CD4-positive, alpha-beta T cell (primary cell): Measurements from ENCODE around the gene GNAQ. TPM values are rescaled to one million over a fixed set of nuclear protein-coding genes. Genes with fewer than 3 reads are reported as not detected.

Experiments used
- ATAC-seq: fragments of 200-7000 bp; cut with Tn5 transposase; one replicate; pipeline ENCODE4 v1.10.0; 2022; ENCODE audit warnings: mild to moderate bottlenecking; ENCODE audit not compliant: poor library complexity
- CTCF ChIA-PET: fragments of 350-600 bp; sonication (Branson Sonifier 250); formaldehyde crosslinking; loops from one replicate; lab custom pipeline; 2021; ENCODE audit warnings: antibody characterized with exemption, inconsistent platforms; lab: Charles Lee
- POLR2A ChIA-PET: fragments of 350-600 bp; sonication (Branson Sonifier 250); formaldehyde crosslinking; loops from one replicate; lab custom pipeline; 2021; ENCODE audit warnings: antibody characterized with exemption, inconsistent platforms; lab: Charles Lee
- DNase-seq, 14 experiments: peaks; one replicate each; pipeline ENCODE4 v3.0.0-alpha.2; 2013 to 2020; ENCODE audit warnings: mixed read lengths in 2 of 14
- H3K27ac ChIP-seq, 2 donors: one replicate each; pipeline versions ENCODE4 v1.5.1 to v1.7.0; 2013; ENCODE audit warnings: low read length in 2 of 2, low read depth in 1 of 2, mild to moderate bottlenecking in 1 of 2
- H3K27me3 ChIP-seq, 2 experiments: 1 replicate in 1 of 2; 2 replicates in 1 of 2; pipeline versions ENCODE4 v1.6.1 to v1.7.0; 2013; ENCODE audit warnings: low read length in 2 of 2, control low read depth in 1 of 2, mild to moderate bottlenecking in 1 of 2, moderate library complexity in 1 of 2; ENCODE audit not compliant: insufficient read depth in 2 of 2, control insufficient read depth in 1 of 2
- H3K36me3 ChIP-seq: one replicate; pipeline ENCODE4 v1.6.1; 2013; ENCODE audit warnings: low read length, control low read depth; ENCODE audit not compliant: insufficient read depth
- H3K4me1 ChIP-seq: one replicate; pipeline ENCODE4 v1.6.1; 2013; ENCODE audit warnings: low read length, control low read depth; ENCODE audit not compliant: insufficient read depth
- H3K4me3 ChIP-seq: one replicate; pipeline ENCODE4 v1.5.1; 2013; ENCODE audit warnings: mild to moderate bottlenecking, low read length, moderate library complexity
- H3K9me3 ChIP-seq, 2 experiments: 1 replicate in 1 of 2; 2 replicates in 1 of 2; pipeline versions ENCODE4 v1.6.1 to v1.7.0; 2013; ENCODE audit warnings: low read length in 2 of 2, mild to moderate bottlenecking in 2 of 2, control low read depth in 1 of 2, moderate library complexity in 1 of 2; ENCODE audit not compliant: control insufficient read depth in 1 of 2, insufficient read depth in 1 of 2
- H3K27ac Mint-ChIP-seq: one replicate; pipeline ENCODE4 v1.8.0; 2020; ENCODE audit warnings: mixed read lengths
- H3K27me3 Mint-ChIP-seq: one replicate; pipeline ENCODE4 v1.8.0; 2021; ENCODE audit warnings: mixed read lengths
- H3K36me3 Mint-ChIP-seq: one replicate; pipeline ENCODE4 v1.8.0; 2021; ENCODE audit warnings: low read depth, mixed read lengths
- H3K4me1 Mint-ChIP-seq: one replicate; pipeline ENCODE4 v1.8.0; 2021; ENCODE audit warnings: low read depth, mixed read lengths
- H3K4me3 Mint-ChIP-seq: one replicate; pipeline ENCODE4 v1.8.0; 2020; ENCODE audit warnings: mild to moderate bottlenecking, mixed read lengths
- H3K9me3 Mint-ChIP-seq: one replicate; pipeline ENCODE4 v1.8.0; 2020; ENCODE audit warnings: mixed read lengths
- CTCF ChIP-seq: fragments of 200-600 bp; IDR thresholded peaks from one replicate; pipeline ENCODE4 v1.8.0; 2022; ENCODE audit warnings: antibody characterized with exemption, mild to moderate bottlenecking
- intact Hi-C, 2 experiments: fragments of 100-400 bp; cut with DNase I in 1 of 2; cut with micrococcal nuclease in 1 of 2; formaldehyde crosslinking; loops; one replicate each; pipeline versions ENCODE4 v1.15.1 to v1.9.0; 2023 to 2025; cut with DNase I, micrococcal nuclease
- total RNA-seq, 174 experiments: library from RNA in 2 of 174; stranded (reverse) in 2 of 174; gene quantifications; one replicate each; pipeline ENCODE4 v1.2.3 and lab custom pipeline; 2021 to 2026

The GNAQ gene
- total RNA-seq, 2 experiments from 2014 or later = 55.5 to 55.9 TPM

- Histone ChIP-seq H3K36me3 (peaks cover 6% of the 10 kb centered on the region), H3K4me1 (no peaks in the 10 kb centered on the region), H3K27me3 (no peaks in the 10 kb centered on the region), H3K27ac (no peak overlapping the region), H3K4me3 (no peak overlapping the region), H3K9me3 (no peaks in the 10 kb centered on the region)
- H3K9me3 Mint-ChIP-seq = no peaks in the 10 kb centered on the region
- CTCF ChIA-PET = no interaction called here
- no peak for TF ChIP-seq CTCF
- H3K4me3 Mint-ChIP-seq = no peak overlapping the region
- H3K4me1 Mint-ChIP-seq = peaks cover 33% of the 10 kb centered on the region
- POLR2A ChIA-PET = interaction anchor here (0.9 kb wide), 1 partner anchor 11 kb away, joined by 3 read pairs; no protein-coding TSS in a partner anchor
- intact Hi-C loops = no loop called here
- ATAC-seq (peak; percentile 64), DNase-seq (peak in 1 of 14 experiments; percentile 27)
- H3K27ac Mint-ChIP-seq = no peak overlapping the region
- H3K27me3 Mint-ChIP-seq = no peaks in the 10 kb centered on the region
- H3K36me3 Mint-ChIP-seq = peaks cover 21% of the 10 kb centered on the region
Measured at GRCh38 chr9:77819657-77820056, 212.0 kb downstream of the GNAQ start.

- no peaks in the 10 kb centered on the region for H3K27me3 Mint-ChIP-seq
- no peak for ATAC-seq
- DNase-seq = no peak
- H3K4me1 Mint-ChIP-seq = peaks cover 28% of the 10 kb centered on the region
- intact Hi-C loops = no loop called here
- H3K27ac Mint-ChIP-seq = no peak overlapping the region
- POLR2A ChIA-PET = interaction anchor here (1.1 kb wide), 1 partner anchor 11 kb away, joined by 3 read pairs; no protein-coding TSS in a partner anchor
- peaks cover 39% of the 10 kb centered on the region for H3K36me3 Mint-ChIP-seq
- no peak for TF ChIP-seq CTCF
- H3K9me3 Mint-ChIP-seq = no peaks in the 10 kb centered on the region
- Histone ChIP-seq H3K4me3 (no peak overlapping the region), H3K27ac (no peak overlapping the region), H3K9me3 (no peaks in the 10 kb centered on the region), H3K36me3 (peaks cover 14% of the 10 kb centered on the region), H3K4me1 (no peaks in the 10 kb centered on the region), H3K27me3 (no peaks in the 10 kb centered on the region)
- CTCF ChIA-PET = interaction anchor here (0.6 kb wide), 1 partner anchor 52 kb away, joined by 4 read pairs; no protein-coding TSS in a partner anchor
- no peak overlapping the region for H3K4me3 Mint-ChIP-seq
Measured at GRCh38 chr9:77817590-77818311, 213.9 kb downstream of the GNAQ start.

DNA sequence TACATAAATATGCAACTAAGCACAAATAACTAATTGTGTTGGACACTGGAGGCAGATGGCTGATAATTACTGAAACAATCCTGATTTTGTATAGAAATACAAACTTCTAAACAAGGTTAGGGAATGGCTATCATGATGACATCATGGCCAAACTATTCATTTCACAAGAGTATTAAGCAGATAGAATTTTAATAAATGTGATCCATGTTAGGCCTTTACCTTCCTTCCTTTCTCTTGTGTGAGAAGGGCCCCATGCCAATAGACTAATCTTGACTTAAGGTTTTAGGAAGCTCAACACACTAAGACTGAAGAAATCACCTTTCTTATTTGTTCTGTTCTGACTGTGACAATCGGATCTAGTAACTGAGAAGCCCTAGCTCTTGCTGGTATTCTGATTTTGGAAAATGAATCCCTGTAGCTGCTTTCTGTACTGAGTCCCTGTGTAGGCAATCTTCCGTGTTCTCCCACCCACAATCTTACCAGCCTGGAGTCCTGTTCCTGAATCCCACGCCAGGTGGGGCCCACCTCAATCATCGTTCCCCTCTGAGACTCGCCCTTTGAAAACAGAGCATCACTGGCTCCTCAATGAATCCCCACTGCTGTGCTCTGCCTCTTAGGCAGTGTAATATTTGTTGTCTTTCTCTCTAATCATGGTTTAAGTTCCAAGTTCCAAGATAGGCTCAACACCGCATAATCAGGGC lies 214.8 kb downstream of the GNAQ start:
- no peaks in the 10 kb centered on the region for H3K9me3 ChIP-seq
- H3K4me1 ChIP-seq = no peaks in the 10 kb centered on the region
- TF ChIP-seq CTCF = no peak
- H3K4me3 Mint-ChIP-seq = no peak overlapping the region
- H3K4me1 Mint-ChIP-seq = peaks cover 20% of the 10 kb centered on the region
- no peaks in the 10 kb centered on the region for H3K27me3 ChIP-seq
- no peaks in the 10 kb centered on the region for H3K9me3 Mint-ChIP-seq
- ChIA-PET CTCF (interaction anchor here (0.6 kb wide), 2 partner anchors 53 to 332 kb away, joined by 3 to 4 read pairs; no protein-coding TSS in a partner anchor), POLR2A (no interaction called here)
- no peak overlapping the region for H3K4me3 ChIP-seq
- DNase-seq (no peak), ATAC-seq (no peak)
- no peak overlapping the region for H3K27ac ChIP-seq
- H3K36me3 ChIP-seq = peaks cover 14% of the 10 kb centered on the region
- no peaks in the 10 kb centered on the region for H3K27me3 Mint-ChIP-seq
- peaks cover 47% of the 10 kb centered on the region for H3K36me3 Mint-ChIP-seq
- intact Hi-C loops = no loop called here
- H3K27ac Mint-ChIP-seq = no peak overlapping the region
